ENCODE measurements around the gene IGF1.

Gene IGF1

DNA sequence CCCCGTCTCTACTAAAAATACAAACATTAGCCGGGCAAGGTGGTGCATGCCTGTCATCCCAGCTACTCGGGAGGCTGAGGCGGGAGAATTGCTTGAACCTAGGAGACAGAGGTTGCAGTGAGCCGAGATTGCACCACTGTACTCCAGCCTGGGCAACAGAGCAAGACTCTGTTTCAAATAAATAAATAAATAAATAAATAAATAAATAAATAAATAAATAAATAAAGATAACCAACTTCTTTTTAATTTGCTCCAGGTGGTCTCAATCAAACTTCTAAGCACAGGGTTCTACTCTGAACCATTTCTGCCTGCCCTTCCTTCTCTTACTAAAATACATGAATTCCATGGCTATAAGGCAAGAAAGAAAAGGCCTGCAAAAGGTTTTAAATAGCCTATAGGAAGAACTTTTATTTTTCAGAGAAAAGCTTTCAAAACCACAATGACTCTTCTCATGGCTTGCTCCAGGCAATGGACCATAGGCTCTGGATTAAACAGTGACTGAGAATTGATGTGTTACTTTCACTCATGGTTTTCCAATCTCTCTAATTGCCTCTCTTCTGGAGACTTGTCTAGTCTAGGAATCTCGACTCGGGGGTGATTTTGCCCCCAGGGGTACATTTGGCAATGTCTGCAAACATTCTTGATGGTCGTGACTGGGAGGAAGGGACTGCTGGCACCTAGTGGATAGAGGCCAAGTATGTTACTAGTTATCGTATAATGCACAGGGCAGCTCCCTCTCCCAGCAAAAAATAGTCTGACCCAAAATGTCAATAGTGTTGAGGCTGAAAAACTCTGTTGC is 14.4 kb downstream of the IGF1 start:
- POLR2A ChIA-PET, result no interaction called here
- no peaks in the 10 kb centered on the region for H3K4me1 ChIP-seq (ENCODE audit: control extremely low read depth in 1 of 4, control insufficient read depth in 4 of 4, insufficient read depth in 4 of 4, low read length in 3 of 4)
- H3K36me3 ChIP-seq (ENCODE audit: control insufficient read depth in 4 of 4, insufficient read depth in 4 of 4, low read length in 3 of 4), result no peaks in the 10 kb centered on the region
- H3K9me3 ChIP-seq (ENCODE audit: control extremely low read depth in 1 of 5, control insufficient read depth in 4 of 5, insufficient read depth in 2 of 5, low read depth in 1 of 5, low read length in 4 of 5), result no peaks in the 10 kb centered on the region
- CTCF ChIA-PET, result no interaction called here
- H3K27ac ChIP-seq (ENCODE audit: insufficient read depth in 1 of 2, low read depth in 1 of 2, low read length in 2 of 2, poor library complexity in 1 of 2, severe bottlenecking in 2 of 2), result no peak overlapping the region
- H3K4me3 ChIP-seq (ENCODE audit: control insufficient read depth in 1 of 7, extremely low read depth in 1 of 7, insufficient read depth in 4 of 7, low read depth in 2 of 7, low read length in 6 of 7), result no peak overlapping the region
- no peak for DNase-seq
- WGBS (ENCODE audit: insufficient coverage), result 86% methylated on average over 3 of the region's 9 CpGs
- peaks cover 0 to 2% (median 0%) of the 10 kb centered on the region in 5 experiments for H3K27me3 ChIP-seq (replicated peaks in 2 of 5; ENCODE audit: control insufficient read depth in 4 of 5, insufficient read depth in 5 of 5, low read length in 4 of 5)

GRCh38 chr12:102463659-102464249 is 16.6 kb downstream of the IGF1 start:
- Histone ChIP-seq H3K4me1 (ENCODE audit: control extremely low read depth in 1 of 4, control insufficient read depth in 4 of 4, insufficient read depth in 4 of 4, low read length in 3 of 4) (no peaks in the 10 kb centered on the region), H3K4me3 (ENCODE audit: control insufficient read depth in 1 of 7, extremely low read depth in 1 of 7, insufficient read depth in 4 of 7, low read depth in 2 of 7, low read length in 6 of 7) (no peak overlapping the region), H3K27ac (ENCODE audit: insufficient read depth in 1 of 2, low read depth in 1 of 2, low read length in 2 of 2, poor library complexity in 1 of 2, severe bottlenecking in 2 of 2) (no peak overlapping the region), H3K9me3 (ENCODE audit: control extremely low read depth in 1 of 5, control insufficient read depth in 4 of 5, insufficient read depth in 2 of 5, low read depth in 1 of 5, low read length in 4 of 5) (no peaks in the 10 kb centered on the region), H3K36me3 (ENCODE audit: control insufficient read depth in 4 of 4, insufficient read depth in 4 of 4, low read length in 3 of 4) (no peaks in the 10 kb centered on the region), H3K27me3 (replicated peaks in 2 of 5; ENCODE audit: control insufficient read depth in 4 of 5, insufficient read depth in 5 of 5, low read length in 4 of 5) (peaks cover 0 to 2% (median 0%) of the 10 kb centered on the region in 5 experiments)
- 100% methylated on average over 2 of the region's 2 CpGs for WGBS (ENCODE audit: insufficient coverage)
- DNase-seq, result no peak
- CTCF ChIA-PET, result interaction anchor here (1.6 kb wide), 1 partner anchor 20 kb away, joined by 4 read pairs; no protein-coding TSS in a partner anchor
- POLR2A ChIA-PET, result no interaction called here

- Histone ChIP-seq H3K4me1 (ENCODE audit: control extremely low read depth in 1 of 4, control insufficient read depth in 4 of 4, insufficient read depth in 4 of 4, low read length in 3 of 4) (no peaks in the 10 kb centered on the region), H3K36me3 (ENCODE audit: control insufficient read depth in 4 of 4, insufficient read depth in 4 of 4, low read length in 3 of 4) (no peaks in the 10 kb centered on the region), H3K27me3 (replicated peaks in 2 of 5; ENCODE audit: control insufficient read depth in 4 of 5, insufficient read depth in 5 of 5, low read length in 4 of 5) (peaks cover 0 to 2% (median 0%) of the 10 kb centered on the region in 5 experiments), H3K27ac (ENCODE audit: insufficient read depth in 1 of 2, low read depth in 1 of 2, low read length in 2 of 2, poor library complexity in 1 of 2, severe bottlenecking in 2 of 2) (no peak overlapping the region), H3K4me3 (ENCODE audit: control insufficient read depth in 1 of 7, extremely low read depth in 1 of 7, insufficient read depth in 4 of 7, low read depth in 2 of 7, low read length in 6 of 7) (no peak overlapping the region), H3K9me3 (ENCODE audit: control extremely low read depth in 1 of 5, control insufficient read depth in 4 of 5, insufficient read depth in 2 of 5, low read depth in 1 of 5, low read length in 4 of 5) (no peaks in the 10 kb centered on the region)
- WGBS (ENCODE audit: insufficient coverage), result 98% methylated on average over 6 of the region's 8 CpGs
- DNase-seq, result no peak
- ChIA-PET POLR2A (no interaction called here), CTCF (interaction anchor here (1.6 kb wide), 1 partner anchor 20 kb away, joined by 4 read pairs; no protein-coding TSS in a partner anchor)
Observed at GRCh38 chr12:102462795-102463465, 17.4 kb downstream of the IGF1 start.

DNA sequence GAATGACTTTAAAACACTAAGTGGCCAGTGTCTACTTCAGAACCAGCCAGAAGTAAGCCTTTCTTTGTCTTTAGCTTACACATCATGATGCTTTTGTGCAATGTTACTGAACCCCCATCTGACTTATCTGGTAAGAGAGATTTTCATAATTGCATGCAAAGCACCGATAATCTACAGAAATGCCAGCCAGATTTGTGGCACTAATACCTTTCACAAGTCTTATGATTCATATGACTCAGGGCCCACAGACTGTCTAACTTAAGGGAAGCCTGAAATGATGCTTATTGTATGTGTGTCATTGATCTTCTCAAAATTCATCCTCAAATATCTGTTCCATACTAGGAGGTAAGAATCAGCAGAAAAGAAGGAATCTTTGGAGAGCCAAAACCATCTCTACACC is 18.0 kb downstream of the IGF1 start:
- DNase-seq, result no peak
- no peak overlapping the region for H3K4me3 ChIP-seq (ENCODE audit: control insufficient read depth in 1 of 7, extremely low read depth in 1 of 7, insufficient read depth in 4 of 7, low read depth in 2 of 7, low read length in 6 of 7)
- no peak overlapping the region for H3K27ac ChIP-seq (ENCODE audit: insufficient read depth in 1 of 2, low read depth in 1 of 2, low read length in 2 of 2, poor library complexity in 1 of 2, severe bottlenecking in 2 of 2)
- no peaks in the 10 kb centered on the region for H3K9me3 ChIP-seq (ENCODE audit: control extremely low read depth in 1 of 5, control insufficient read depth in 4 of 5, insufficient read depth in 2 of 5, low read depth in 1 of 5, low read length in 4 of 5)
- 100% methylated on average over 1 of the region's 1 CpG for WGBS (ENCODE audit: insufficient coverage)
- no peaks in the 10 kb centered on the region for H3K4me1 ChIP-seq (ENCODE audit: control extremely low read depth in 1 of 4, control insufficient read depth in 4 of 4, insufficient read depth in 4 of 4, low read length in 3 of 4)
- CTCF ChIA-PET, result interaction anchor here (1.6 kb wide), 1 partner anchor 21 kb away, joined by 4 read pairs; no protein-coding TSS in a partner anchor
- H3K36me3 ChIP-seq (ENCODE audit: control insufficient read depth in 4 of 4, insufficient read depth in 4 of 4, low read length in 3 of 4), result no peaks in the 10 kb centered on the region
- POLR2A ChIA-PET, result no interaction called here
- peaks cover 0 to 2% (median 0%) of the 10 kb centered on the region in 5 experiments for H3K27me3 ChIP-seq (replicated peaks in 2 of 5; ENCODE audit: control insufficient read depth in 4 of 5, insufficient read depth in 5 of 5, low read length in 4 of 5)

DNA sequence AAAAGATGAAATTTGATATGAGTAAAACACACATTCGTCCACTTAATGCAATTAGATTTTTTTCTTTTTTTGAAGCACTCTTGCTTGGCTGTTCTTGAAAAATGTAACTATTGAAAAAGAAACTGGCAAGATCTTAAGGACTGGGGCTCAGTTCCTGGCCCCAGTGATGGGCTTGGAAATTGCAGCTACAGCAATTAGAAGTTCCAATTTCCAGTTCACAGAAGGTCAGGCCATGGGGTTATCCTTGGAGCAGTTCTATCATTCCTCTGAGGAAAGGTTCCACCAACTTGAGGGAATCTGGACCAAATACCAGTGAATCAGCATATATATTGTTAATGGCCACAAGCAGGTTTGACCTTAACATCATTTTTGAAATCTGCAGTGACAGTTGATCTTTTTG is 18.9 kb downstream of the IGF1 start:
- POLR2A ChIA-PET, result no interaction called here
- no peak for DNase-seq
- Histone ChIP-seq H3K4me3 (ENCODE audit: control insufficient read depth in 1 of 7, extremely low read depth in 1 of 7, insufficient read depth in 4 of 7, low read depth in 2 of 7, low read length in 6 of 7) (no peak overlapping the region), H3K9me3 (ENCODE audit: control extremely low read depth in 1 of 5, control insufficient read depth in 4 of 5, insufficient read depth in 2 of 5, low read depth in 1 of 5, low read length in 4 of 5) (no peaks in the 10 kb centered on the region), H3K27ac (ENCODE audit: insufficient read depth in 1 of 2, low read depth in 1 of 2, low read length in 2 of 2, poor library complexity in 1 of 2, severe bottlenecking in 2 of 2) (no peak overlapping the region), H3K4me1 (ENCODE audit: control extremely low read depth in 1 of 4, control insufficient read depth in 4 of 4, insufficient read depth in 4 of 4, low read length in 3 of 4) (no peaks in the 10 kb centered on the region), H3K27me3 (replicated peaks in 2 of 5; ENCODE audit: control insufficient read depth in 4 of 5, insufficient read depth in 5 of 5, low read length in 4 of 5) (peaks cover 0 to 2% (median 0%) of the 10 kb centered on the region in 5 experiments), H3K36me3 (ENCODE audit: control insufficient read depth in 4 of 4, insufficient read depth in 4 of 4, low read length in 3 of 4) (no peaks in the 10 kb centered on the region)
- CTCF ChIA-PET, result no interaction called here
- WGBS (ENCODE audit: insufficient coverage), result no CpG with 5 or more reads among the region's 1 CpG

- DNase-seq, result no peak
- no peak overlapping the region for H3K4me3 ChIP-seq (ENCODE audit: control insufficient read depth in 1 of 7, extremely low read depth in 1 of 7, insufficient read depth in 4 of 7, low read depth in 2 of 7, low read length in 6 of 7)
- WGBS (ENCODE audit: insufficient coverage), result 98% methylated on average over 5 of the region's 5 CpGs
- H3K27me3 ChIP-seq (replicated peaks in 2 of 5; ENCODE audit: control insufficient read depth in 4 of 5, insufficient read depth in 5 of 5, low read length in 4 of 5), result peaks cover 0 to 3% (median 0%) of the 10 kb centered on the region in 5 experiments
- ChIA-PET POLR2A (no interaction called here), CTCF (no interaction called here)
- H3K27ac ChIP-seq (ENCODE audit: insufficient read depth in 1 of 2, low read depth in 1 of 2, low read length in 2 of 2, poor library complexity in 1 of 2, severe bottlenecking in 2 of 2), result no peak overlapping the region
- no peaks in the 10 kb centered on the region for H3K4me1 ChIP-seq (ENCODE audit: control extremely low read depth in 1 of 4, control insufficient read depth in 4 of 4, insufficient read depth in 4 of 4, low read length in 3 of 4)
- H3K36me3 ChIP-seq (ENCODE audit: control insufficient read depth in 4 of 4, insufficient read depth in 4 of 4, low read length in 3 of 4), result no peaks in the 10 kb centered on the region
- no peaks in the 10 kb centered on the region for H3K9me3 ChIP-seq (ENCODE audit: control extremely low read depth in 1 of 5, control insufficient read depth in 4 of 5, insufficient read depth in 2 of 5, low read depth in 1 of 5, low read length in 4 of 5)
Observed at GRCh38 chr12:102459314-102459713, 21.0 kb downstream of the IGF1 start.

Data from common myeloid progenitor, CD34-positive (primary cell).